ENCODE data around the gene LAMA5.

LAMA5 gene

DNA sequence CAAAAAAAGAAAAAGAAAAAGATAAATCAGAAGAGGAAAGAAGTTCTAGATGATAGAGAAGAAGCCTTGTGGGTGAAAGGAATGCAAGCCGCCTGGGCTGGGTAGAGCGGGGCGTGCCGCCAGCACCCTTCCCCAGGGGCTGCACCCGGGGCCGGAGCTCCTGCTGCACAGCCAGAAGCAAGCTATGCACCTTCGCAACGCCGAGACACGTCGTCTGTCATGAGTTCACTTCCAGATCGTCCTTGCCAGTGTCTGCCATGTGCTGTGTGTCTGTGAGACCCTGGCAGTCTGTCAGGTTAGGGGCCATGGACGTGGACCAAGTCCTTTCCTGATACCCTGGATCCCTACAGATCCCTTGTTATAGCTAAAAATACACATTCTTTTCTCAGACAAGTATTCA, 89.9 kb downstream of the LAMA5 start:
- no peak for DNase-seq

GRCh38 chr20:62276439-62276838, 90.7 kb downstream of the LAMA5 start:
- DNase-seq, result no peak

- no peak for DNase-seq
Measured at GRCh38 chr20:62275219-62275618, 91.9 kb downstream of the LAMA5 start.

DNA sequence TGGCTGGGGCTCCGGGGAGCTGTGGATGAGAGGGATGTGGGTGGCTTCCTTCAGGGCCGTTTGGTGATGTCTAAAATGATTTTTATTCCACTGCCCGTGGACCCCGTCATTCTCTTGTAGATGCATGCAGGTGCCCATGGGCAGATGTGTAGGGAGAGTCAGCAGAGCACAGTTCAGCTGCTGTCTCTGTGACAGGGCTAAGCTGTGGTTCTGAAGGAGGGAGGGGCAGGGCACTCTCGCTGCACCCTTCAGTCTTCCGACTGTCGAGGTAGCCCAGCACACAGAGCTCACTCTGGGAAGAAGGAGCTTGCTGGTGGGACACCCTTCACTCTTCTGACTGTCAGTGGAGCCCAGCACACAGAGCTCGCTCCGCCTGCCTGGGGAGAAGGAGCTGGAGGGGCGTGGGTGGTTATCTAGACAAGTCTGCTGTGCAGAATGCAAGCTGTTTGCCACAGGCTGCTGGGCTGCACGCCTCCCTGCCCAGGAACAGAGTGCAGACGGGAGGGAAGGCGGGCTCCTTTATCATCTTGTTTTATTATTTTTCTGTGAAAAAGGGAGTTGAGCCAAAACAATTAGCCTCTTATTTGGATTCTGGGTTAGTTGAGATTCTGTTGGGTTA, 92.7 kb downstream of the LAMA5 start:
- no peak for DNase-seq

- DNase-seq, result no peak
Measured at GRCh38 chr20:62273416-62273815, 93.7 kb downstream of the LAMA5 start.

- DNase-seq, result no peak
Measured at GRCh38 chr20:62272200-62272599, 94.9 kb downstream of the LAMA5 start.

DNA sequence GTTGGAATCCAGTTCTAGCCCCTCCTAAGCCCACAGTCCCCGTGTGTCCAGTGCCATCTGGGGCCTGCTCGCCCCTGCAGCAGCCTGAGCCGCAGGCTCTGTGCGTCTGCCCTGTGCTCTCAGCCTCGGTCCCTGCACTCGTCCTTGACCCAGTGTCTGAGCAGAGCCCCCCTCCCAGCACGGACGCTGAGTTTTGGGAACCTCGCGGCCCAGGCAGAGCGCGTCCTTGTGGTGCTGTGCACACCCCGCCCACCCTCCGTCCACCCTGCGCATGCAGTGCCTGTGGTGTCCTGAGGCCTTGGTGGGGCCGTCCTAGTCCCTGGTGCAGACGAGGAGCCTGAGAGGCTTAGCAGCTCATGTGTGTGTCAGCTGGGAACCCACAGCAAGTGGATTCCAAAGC, 97.2 kb downstream of the LAMA5 start:
- no peak for DNase-seq

- DNase-seq, result no peak
Measured at GRCh38 chr20:62269378-62269777, 97.7 kb downstream of the LAMA5 start.

DNA sequence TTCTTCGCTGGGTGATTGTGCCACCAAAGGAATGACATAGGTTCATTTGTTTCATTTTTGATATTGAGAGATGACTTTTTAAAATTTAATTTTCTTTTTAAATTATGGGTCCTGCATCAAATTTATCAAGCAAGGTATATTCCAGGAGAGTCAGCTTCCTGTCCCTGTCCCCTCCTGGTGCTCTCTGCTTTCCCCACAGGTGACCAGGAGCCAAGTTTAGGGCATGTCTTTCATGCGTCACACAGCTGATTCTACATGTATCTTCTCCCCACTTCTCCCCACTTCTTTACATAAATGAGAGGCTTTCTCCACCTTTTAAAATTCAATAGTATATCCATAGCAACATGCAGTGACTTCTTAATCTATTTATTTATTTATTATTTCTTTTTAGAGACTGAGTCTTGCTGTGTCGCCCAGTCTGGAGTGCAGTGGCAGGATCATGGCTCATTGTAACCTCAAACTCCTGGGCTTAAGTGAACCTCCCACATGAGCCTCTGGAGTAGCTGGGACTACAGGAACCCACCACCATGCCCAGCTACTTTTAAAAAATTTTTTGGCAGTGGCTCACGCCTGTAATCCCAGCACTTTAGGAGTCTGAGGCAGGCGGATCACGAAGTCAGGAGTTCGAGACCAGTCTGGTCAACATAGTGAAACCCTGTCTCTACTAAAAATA, 98.7 kb downstream of the LAMA5 start:
- DNase-seq, result no peak

DNA sequence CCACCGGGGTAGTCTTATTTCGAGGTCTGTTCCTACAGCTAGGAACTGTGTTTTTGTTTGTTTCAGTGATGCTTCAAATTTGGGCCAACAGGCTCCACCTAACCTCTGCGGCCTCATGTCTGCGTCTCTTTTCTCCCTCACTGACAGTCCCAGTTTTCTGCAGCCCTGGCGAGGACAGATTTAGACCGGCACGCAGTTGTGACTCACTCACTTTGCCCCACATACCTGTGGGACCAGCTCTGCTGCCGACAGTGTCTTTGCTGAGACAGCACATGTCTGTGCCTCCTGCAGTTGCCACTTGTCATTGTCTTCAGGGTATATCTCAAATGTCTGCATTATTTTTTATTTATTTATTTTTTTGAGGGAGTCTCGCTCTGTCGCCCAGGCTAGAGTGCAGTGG, 99.6 kb downstream of the LAMA5 start:
- no peak for DNase-seq

DNA sequence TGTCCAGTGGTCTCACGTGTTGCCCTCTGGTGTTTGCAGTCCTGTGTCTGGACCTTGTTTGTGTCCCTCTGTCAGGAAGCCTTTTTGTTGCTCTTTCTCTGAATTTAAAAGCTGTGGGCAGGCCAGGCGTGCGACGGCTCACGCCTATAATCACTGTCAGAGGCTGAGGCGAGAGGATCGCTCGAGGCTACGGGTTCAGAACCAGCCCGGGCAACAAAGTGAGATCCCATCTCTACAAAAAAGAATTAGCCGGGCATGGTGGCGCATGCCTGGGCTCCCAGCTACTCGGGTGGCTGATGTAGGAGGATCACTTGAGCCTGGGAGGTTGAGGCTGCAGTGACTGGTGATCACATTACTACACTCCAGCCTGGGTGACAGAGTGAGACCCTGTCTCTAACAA, 100.3 kb downstream of the LAMA5 start:
- no peak for DNase-seq

GRCh38 chr20:62266340-62266739, 100.8 kb downstream of the LAMA5 start:
- no peak for DNase-seq

- no peak for DNase-seq
Measured at GRCh38 chr20:62265365-62265764, 101.7 kb downstream of the LAMA5 start.

- DNase-seq, result no peak
Measured at GRCh38 chr20:62263396-62263795, 103.7 kb downstream of the LAMA5 start.

GRCh38 chr20:62262064-62262463, 105.0 kb downstream of the LAMA5 start:
- DNase-seq, result no peak

- no peak for DNase-seq
Measured at GRCh38 chr20:62259294-62259565, 107.9 kb downstream of the LAMA5 start.

Measured in T-helper 9 cell (primary cell).